Fibroblast of lung (primary cell): ENCODE data around the gene ZNF526. TPM values are rescaled to one million over a fixed set of nuclear protein-coding genes. Genes with fewer than 3 reads are reported as not detected.

Experiments
- DNase-seq, 2 donors: peaks; one replicate each; pipeline versions ENCODE4 v3.0.0 to v3.0.0-alpha.2; 2010; ENCODE audit warnings: low read depth in 2 of 2
- H2AFZ ChIP-seq: 2 replicates; pipeline ENCODE4 v1.5.1; 2012; ENCODE audit warnings: low read length, control low read depth, inconsistent platforms
- H3K27ac ChIP-seq: 2 replicates; pipeline ENCODE4 v1.5.1; 2011; ENCODE audit warnings: low read length, control low read depth; ENCODE audit not compliant: insufficient read depth
- H3K27me3 ChIP-seq: 2 replicates; pipeline ENCODE4 v1.5.1; 2011; ENCODE audit warnings: mild to moderate bottlenecking, low read length; ENCODE audit not compliant: control insufficient read depth, insufficient read depth
- H3K36me3 ChIP-seq: 2 replicates; pipeline ENCODE4 v1.5.1; 2011; ENCODE audit warnings: low read length; ENCODE audit not compliant: control insufficient read depth, insufficient read depth
- H3K4me1 ChIP-seq: 2 replicates; pipeline ENCODE4 v1.5.1; 2011; ENCODE audit warnings: low read length; ENCODE audit not compliant: control insufficient read depth, insufficient read depth; ENCODE audit errors: extremely low read depth
- H3K4me2 ChIP-seq: 2 replicates; pipeline ENCODE4 v1.5.1; 2011; ENCODE audit warnings: low read length, control low read depth; ENCODE audit not compliant: insufficient read depth; ENCODE audit errors: extremely low read depth
- H3K4me3 ChIP-seq, 4 experiments: fragments of 200-600 bp in 1 of 4; sonication (generic) in 1 of 4; replicated peaks in 1 of 4; 2 replicates each; pipeline ENCODE4 v1.5.1; 2011 to 2016; ENCODE audit warnings: low read length in 4 of 4, low read depth in 3 of 4, mild to moderate bottlenecking in 3 of 4, control low read depth in 2 of 4, inconsistent platforms in 1 of 4, mixed read lengths in 1 of 4; ENCODE audit not compliant: insufficient read depth in 1 of 4; ENCODE audit errors: control extremely low read depth in 1 of 4
- H3K79me2 ChIP-seq: 2 replicates; pipeline ENCODE4 v1.5.1; 2012; ENCODE audit warnings: mild to moderate bottlenecking, low read length, inconsistent platforms; ENCODE audit not compliant: control insufficient read depth, insufficient read depth
- H3K9ac ChIP-seq: 2 replicates; pipeline ENCODE4 v1.5.1; 2011; ENCODE audit warnings: mild to moderate bottlenecking, low read length, control low read depth; ENCODE audit not compliant: insufficient read depth
- H3K9me3 ChIP-seq: 2 replicates; pipeline ENCODE4 v1.5.1; 2012; ENCODE audit warnings: low read depth, low read length; ENCODE audit not compliant: control insufficient read depth, insufficient read depth
- H4K20me1 ChIP-seq: 2 replicates; pipeline ENCODE4 v1.5.1; 2011; ENCODE audit warnings: low read length; ENCODE audit not compliant: control insufficient read depth, insufficient read depth; ENCODE audit errors: extremely low read depth
- EZH2 ChIP-seq: IDR thresholded peaks from 2 replicates; pipeline ENCODE4 v1.5.1; 2012; ENCODE audit warnings: low read length, control low read depth, mild to moderate bottlenecking; ENCODE audit errors: missing control alignments
- polyA plus RNA-seq, 2 donors: library from polyadenylated mRNA; depleted of rRNA in 1 of 2; stranded (reverse) in 1 of 2; unstranded in 1 of 2; fragments of >200 nt; gene quantifications; 2 replicates each; pipeline ENCODE4 v1.2.1, GENCODE V29; 2011 to 2012; ENCODE audit warnings: missing spikeins in 1 of 2
- total RNA-seq: library from RNA; depleted of rRNA; stranded (reverse); fragments of >200 nt; gene quantifications from 2 replicates; pipeline ENCODE4 v1.2.1, GENCODE V29; 2014
- TF ChIP-seq, protein P1 (sequence below), 2 donors: IDR thresholded peaks in 1 of 2; conservative IDR thresholded peaks in 1 of 2; 1 replicate in 1 of 2; 2 replicates in 1 of 2; pipeline ENCODE4 v1.5.1; 2011 to 2012; ENCODE audit warnings: low read length in 2 of 2, control low read depth in 1 of 2, inconsistent platforms in 1 of 2, low read depth in 1 of 2, mild to moderate bottlenecking in 1 of 2

ZNF526 gene
- total and polyA plus RNA-seq, 2 donors (not counting 1 experiment from before 2014, with no cell fraction given) = 5.9 to 7.8 TPM

DNA sequence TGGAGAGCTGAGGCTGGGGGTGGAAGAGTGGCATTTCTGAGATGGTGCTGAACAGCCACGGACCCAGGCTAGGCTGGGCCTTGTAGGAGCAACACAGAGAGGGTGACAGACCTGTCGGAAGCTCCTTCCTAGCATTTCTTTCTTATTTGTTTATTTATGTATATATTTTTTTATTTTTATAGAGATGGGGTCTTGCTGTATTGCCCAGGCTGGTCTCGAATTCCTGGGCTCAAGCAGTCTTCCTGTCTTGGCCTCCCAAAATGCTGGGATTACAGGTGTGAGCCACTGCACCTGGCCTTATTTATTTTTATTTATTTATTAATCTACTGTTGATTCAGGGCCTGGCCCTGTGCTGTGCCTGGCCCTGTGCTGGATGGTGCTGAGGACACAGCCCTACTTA is 55.4 kb downstream of the ZNF526 start:
- Histone ChIP-seq H3K9me3 (no peaks in the 10 kb centered on the region), H3K79me2 (peaks cover 52% of the 10 kb centered on the region), H3K27ac (no peak overlapping the region), H3K36me3 (peaks cover 26% of the 10 kb centered on the region), H3K4me1 (peaks cover 17% of the 10 kb centered on the region), H2AFZ (no peak overlapping the region), H3K4me2 (no peak overlapping the region), H4K20me1 (no peaks in the 10 kb centered on the region), H3K4me3 (no peak overlapping the region), H3K27me3 (no peaks in the 10 kb centered on the region), H3K9ac (no peak overlapping the region)
- DNase-seq = no peak
- no peak for TF ChIP-seq EZH2
- TF ChIP-seq, protein P1, sequence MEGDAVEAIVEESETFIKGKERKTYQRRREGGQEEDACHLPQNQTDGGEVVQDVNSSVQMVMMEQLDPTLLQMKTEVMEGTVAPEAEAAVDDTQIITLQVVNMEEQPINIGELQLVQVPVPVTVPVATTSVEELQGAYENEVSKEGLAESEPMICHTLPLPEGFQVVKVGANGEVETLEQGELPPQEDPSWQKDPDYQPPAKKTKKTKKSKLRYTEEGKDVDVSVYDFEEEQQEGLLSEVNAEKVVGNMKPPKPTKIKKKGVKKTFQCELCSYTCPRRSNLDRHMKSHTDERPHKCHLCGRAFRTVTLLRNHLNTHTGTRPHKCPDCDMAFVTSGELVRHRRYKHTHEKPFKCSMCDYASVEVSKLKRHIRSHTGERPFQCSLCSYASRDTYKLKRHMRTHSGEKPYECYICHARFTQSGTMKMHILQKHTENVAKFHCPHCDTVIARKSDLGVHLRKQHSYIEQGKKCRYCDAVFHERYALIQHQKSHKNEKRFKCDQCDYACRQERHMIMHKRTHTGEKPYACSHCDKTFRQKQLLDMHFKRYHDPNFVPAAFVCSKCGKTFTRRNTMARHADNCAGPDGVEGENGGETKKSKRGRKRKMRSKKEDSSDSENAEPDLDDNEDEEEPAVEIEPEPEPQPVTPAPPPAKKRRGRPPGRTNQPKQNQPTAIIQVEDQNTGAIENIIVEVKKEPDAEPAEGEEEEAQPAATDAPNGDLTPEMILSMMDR (conservative IDR thresholded peaks at IDR 0.05 in 1 of 2, IDR thresholded peaks at IDR 0.05 in 1 of 2; ENCODE audit: low read depth in 1 of 2, low read length in 2 of 2) = no peak

DNA sequence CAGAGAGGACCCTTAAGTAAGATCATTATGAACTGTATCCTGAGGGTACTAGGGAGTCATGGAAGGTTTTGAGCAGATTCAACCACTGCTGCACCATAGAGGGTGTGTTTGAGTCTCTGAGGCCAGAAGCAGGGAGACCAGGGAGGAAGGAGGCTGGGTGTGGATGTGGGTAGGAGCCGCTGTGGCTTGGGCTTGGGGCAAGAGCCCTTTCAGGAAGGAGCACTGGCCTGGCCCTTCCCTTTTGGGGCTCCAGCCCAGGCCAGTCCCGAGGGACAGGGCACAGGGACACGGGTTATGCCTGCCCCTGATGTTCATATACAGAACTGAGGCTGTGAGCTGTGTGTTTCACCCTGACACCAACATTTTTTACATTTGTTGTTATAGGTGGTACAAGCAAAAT is 56.2 kb downstream of the ZNF526 start:
- Histone ChIP-seq H3K9me3 (no peaks in the 10 kb centered on the region), H3K79me2 (peaks cover 47% of the 10 kb centered on the region), H4K20me1 (no peaks in the 10 kb centered on the region), H3K4me3 (no peak overlapping the region), H3K27me3 (no peaks in the 10 kb centered on the region), H3K9ac (no peak overlapping the region), H3K4me2 (no peak overlapping the region), H2AFZ (no peak overlapping the region), H3K27ac (no peak overlapping the region), H3K4me1 (peaks cover 14% of the 10 kb centered on the region), H3K36me3 (peaks cover 25% of the 10 kb centered on the region)
- no peak for DNase-seq
- no peak for TF ChIP-seq EZH2
- TF ChIP-seq, protein P1 (conservative IDR thresholded peaks at IDR 0.05 in 1 of 2, IDR thresholded peaks at IDR 0.05 in 1 of 2; ENCODE audit: low read depth in 1 of 2, low read length in 2 of 2) = no peak

DNA sequence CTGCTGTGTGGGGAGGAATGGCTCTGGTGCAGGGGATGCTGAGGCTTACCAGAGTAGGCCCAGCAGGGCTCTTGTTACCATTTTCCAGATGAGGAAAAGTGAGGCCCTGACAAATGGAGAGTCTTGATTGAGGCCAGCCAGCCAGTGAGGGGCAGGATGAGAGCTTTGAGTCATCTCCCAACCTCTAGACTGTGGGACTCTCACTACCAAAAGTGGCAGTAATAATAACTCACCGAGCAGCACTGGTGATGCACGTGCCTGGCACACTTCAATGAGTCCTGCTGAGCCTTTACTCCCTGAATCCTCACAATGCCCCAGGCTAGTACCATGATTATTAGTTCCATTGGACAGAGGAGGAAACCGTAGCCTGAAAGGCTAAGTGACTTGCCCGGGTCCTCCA is 56.7 kb downstream of the ZNF526 start:
- H3K9ac ChIP-seq = no peak overlapping the region
- no peak overlapping the region for H3K4me3 ChIP-seq
- no peak overlapping the region for H2AFZ ChIP-seq
- H3K79me2 ChIP-seq = peaks cover 44% of the 10 kb centered on the region
- H4K20me1 ChIP-seq = no peaks in the 10 kb centered on the region
- no peaks in the 10 kb centered on the region for H3K9me3 ChIP-seq
- H3K27me3 ChIP-seq = no peaks in the 10 kb centered on the region
- DNase-seq = no peak
- H3K27ac ChIP-seq = no peak overlapping the region
- TF ChIP-seq, protein P1 (conservative IDR thresholded peaks at IDR 0.05 in 1 of 2, IDR thresholded peaks at IDR 0.05 in 1 of 2; ENCODE audit: low read depth in 1 of 2, low read length in 2 of 2) = no peak
- no peak for TF ChIP-seq EZH2
- no peak overlapping the region for H3K4me2 ChIP-seq
- peaks cover 18% of the 10 kb centered on the region for H3K4me1 ChIP-seq
- H3K36me3 ChIP-seq = peaks cover 24% of the 10 kb centered on the region

Other genes starting within 250 kb of the ZNF526 start
- gene ATP1A3, start 226.1 kb upstream of the ZNF526 start, total RNA-seq = under 0.01 and 0.17 TPM in 2 replicates
- gene ATP1A3, start 226.1 kb upstream of the ZNF526 start, polyA plus RNA-seq = 0.05 TPM in 1 of 2 replicates, not detected in the other
- 0.77 and 3.5 TPM in 2 replicates for gene GRIK5, start 150.1 kb upstream of the ZNF526 start, total RNA-seq
- gene GRIK5, start 150.1 kb upstream of the ZNF526 start, polyA plus RNA-seq = 0.03 and 0.69 TPM in 2 replicates
- gene ZNF574, start 144.1 kb upstream of the ZNF526 start, total RNA-seq = 7.7 and 9.9 TPM in 2 replicates
- gene ZNF574, start 144.1 kb upstream of the ZNF526 start, polyA plus RNA-seq = 5.1 and 6.6 TPM in 2 replicates
- under 0.01 and 0.17 TPM in 2 replicates for gene POU2F2, start 87.9 kb upstream of the ZNF526 start, total RNA-seq
- gene POU2F2, start 87.9 kb upstream of the ZNF526 start, polyA plus RNA-seq = 0.31 and 0.43 TPM in 2 replicates
- 11.3 and 17.8 TPM in 2 replicates for gene DEDD2, start 2.6 kb upstream of the ZNF526 start, total RNA-seq
- 9.8 and 10.0 TPM in 2 replicates for gene DEDD2, start 2.6 kb upstream of the ZNF526 start, polyA plus RNA-seq
- 8.7 and 11.6 TPM in 2 replicates for gene GSK3A, start 22.3 kb downstream of the ZNF526 start, total RNA-seq
- gene GSK3A, start 22.3 kb downstream of the ZNF526 start, polyA plus RNA-seq = 21.7 and 30.6 TPM in 2 replicates
- gene ERF, start 34.8 kb downstream of the ZNF526 start, total RNA-seq = 13.2 and 14.1 TPM in 2 replicates
- gene ERF, start 34.8 kb downstream of the ZNF526 start, polyA plus RNA-seq = 35.3 and 36.3 TPM in 2 replicates
- 16.7 and 23.6 TPM in 2 replicates for gene CIC, start 48.9 kb downstream of the ZNF526 start, total RNA-seq
- gene CIC, start 48.9 kb downstream of the ZNF526 start, polyA plus RNA-seq = 8.5 and 14.5 TPM in 2 replicates
- gene PRR19, start 81.8 kb downstream of the ZNF526 start, total RNA-seq = 0.17 and 0.26 TPM in 2 replicates
- 0.39 and 0.54 TPM in 2 replicates for gene PRR19, start 81.8 kb downstream of the ZNF526 start, polyA plus RNA-seq
- gene PAFAH1B3, start 82.3 kb downstream of the ZNF526 start, total RNA-seq = 25.9 and 32.1 TPM in 2 replicates
- 20.1 and 34.1 TPM in 2 replicates for gene PAFAH1B3, start 82.3 kb downstream of the ZNF526 start, polyA plus RNA-seq
- 0.83 TPM in 1 of 2 replicates, not detected in the other for gene TMEM145, start 93.0 kb downstream of the ZNF526 start, total RNA-seq
- gene TMEM145, start 93.0 kb downstream of the ZNF526 start, polyA plus RNA-seq = 0.05 and 0.20 TPM in 2 replicates
- gene MEGF8, start 105.3 kb downstream of the ZNF526 start, total RNA-seq = 27.6 and 32.1 TPM in 2 replicates
- 7.8 and 9.3 TPM in 2 replicates for gene MEGF8, start 105.3 kb downstream of the ZNF526 start, polyA plus RNA-seq
- not detected in 2 replicates for gene CNFN, start 170.0 kb downstream of the ZNF526 start, total RNA-seq
- not detected in 2 replicates for gene CNFN, start 170.0 kb downstream of the ZNF526 start, polyA plus RNA-seq
- 0.51 and 1.7 TPM in 2 replicates for gene LIPE, start 207.1 kb downstream of the ZNF526 start, total RNA-seq
- 1.1 and 2.7 TPM in 2 replicates for gene LIPE, start 207.1 kb downstream of the ZNF526 start, polyA plus RNA-seq
- gene CXCL17, start 222.6 kb downstream of the ZNF526 start, total RNA-seq = not detected in 2 replicates
- gene CXCL17, start 222.6 kb downstream of the ZNF526 start, polyA plus RNA-seq = not detected in 2 replicates